AG10803 (cell line): ENCODE results near the gene PRUNE2.

Experiments used
- DNase-seq: peaks from one replicate; pipeline ENCODE4 v3.0.0; 2010; ENCODE audit warnings: low read depth
- H3K4me3 ChIP-seq: 2 replicates; pipeline ENCODE4 v1.5.1; 2011; ENCODE audit warnings: mild to moderate bottlenecking, low read length, control low read depth
- CTCF ChIP-seq: conservative IDR thresholded peaks from 2 replicates; pipeline ENCODE4 v1.5.1; 2011; ENCODE audit warnings: mild to moderate bottlenecking, low read length, control low read depth, inconsistent platforms

Gene PRUNE2

GRCh38 chr9:76630916-76631315 lies 275.0 kb downstream of the PRUNE2 start:
- TF ChIP-seq CTCF, result no peak
- no peak for DNase-seq
- H3K4me3 ChIP-seq, result no peak overlapping the region

GRCh38 chr9:76629205-76629990 lies 276.5 kb downstream of the PRUNE2 start:
- H3K4me3 ChIP-seq, result no peak overlapping the region
- no peak for TF ChIP-seq CTCF
- no peak for DNase-seq

GRCh38 chr9:76628155-76628554 lies 277.8 kb downstream of the PRUNE2 start:
- TF ChIP-seq CTCF, result no peak
- DNase-seq, result no peak
- no peak overlapping the region for H3K4me3 ChIP-seq

GRCh38 chr9:76626980-76627379 lies 278.9 kb downstream of the PRUNE2 start:
- no peak for TF ChIP-seq CTCF
- no peak for DNase-seq
- no peak overlapping the region for H3K4me3 ChIP-seq

GRCh38 chr9:76626141-76626540 lies 279.8 kb downstream of the PRUNE2 start:
- no peak for TF ChIP-seq CTCF
- no peak for DNase-seq
- H3K4me3 ChIP-seq, result no peak overlapping the region

- no peak for TF ChIP-seq CTCF
- no peak for DNase-seq
- no peak overlapping the region for H3K4me3 ChIP-seq
Measured at GRCh38 chr9:76624391-76625048, 281.4 kb downstream of the PRUNE2 start.

GRCh38 chr9:76620996-76621395 lies 284.9 kb downstream of the PRUNE2 start:
- DNase-seq, result no peak
- H3K4me3 ChIP-seq, result no peak overlapping the region
- TF ChIP-seq CTCF, result no peak
